Measurements from ENCODE around the gene EXOC4.

Gene EXOC4

GRCh38 chr7:133536450-133536849 is 283.6 kb downstream of the EXOC4 start:
- ChIA-PET POLR2A (no interaction called here), CTCF (no interaction called here)
- H3K4me1 ChIP-seq (ENCODE audit: control insufficient read depth, insufficient read depth, low read length) = no peaks in the 10 kb centered on the region
- no peak overlapping the region for H3K4me3 ChIP-seq (ENCODE audit: low read depth, low read length)
- H3K27ac ChIP-seq (ENCODE audit: extremely low read depth, low read depth, low read length) = no peak overlapping the region
- TF ChIP-seq ZNF175 (tag by site-specific recombination; IDR thresholded peaks at IDR 0.05) (no peak), ZNF202 (tag by site-specific recombination; IDR thresholded peaks at IDR 0.05; ENCODE audit: borderline replicate concordance) (no peak), ZNF777 (tag by site-specific recombination; IDR thresholded peaks at IDR 0.05; ENCODE audit: borderline replicate concordance) (no peak), ZNF426 (tag by site-specific recombination; IDR thresholded peaks at IDR 0.05) (no peak), KLF9 (tag by site-specific recombination; IDR thresholded peaks at IDR 0.05; ENCODE audit: low read depth) (no peak)
- no peaks in the 10 kb centered on the region for H3K9me3 ChIP-seq (ENCODE audit: control insufficient read depth, insufficient read depth, low read depth, low read length)
- H3K36me3 ChIP-seq (ENCODE audit: control insufficient read depth in 2 of 2, insufficient read depth in 1 of 2, low read length in 2 of 2) = no peaks in the 10 kb centered on the region

GRCh38 chr7:133539016-133539415 is 286.1 kb downstream of the EXOC4 start:
- TF ChIP-seq ZNF184 (tag by site-specific recombination; IDR thresholded peaks at IDR 0.05) = no peak
- no peak for TF ChIP-seq ZBTB17 (tag by site-specific recombination; IDR thresholded peaks at IDR 0.05)
- no peak for TF ChIP-seq RBAK (tag by site-specific recombination; IDR thresholded peaks at IDR 0.05)
- no peak for TF ChIP-seq ZNF610 (tag by site-specific recombination; IDR thresholded peaks at IDR 0.05; ENCODE audit: borderline replicate concordance)
- no peak for TF ChIP-seq ZNF366 (tag by site-specific recombination; conservative IDR thresholded peaks at IDR 0.05)
- TF ChIP-seq ZNF658 (tag by site-specific recombination; IDR thresholded peaks at IDR 0.05) = no peak
- Histone ChIP-seq H3K27ac (ENCODE audit: extremely low read depth, low read depth, low read length) (no peak overlapping the region), H3K9me3 (ENCODE audit: control insufficient read depth, insufficient read depth, low read depth, low read length) (no peaks in the 10 kb centered on the region), H3K4me3 (ENCODE audit: low read depth, low read length) (no peak overlapping the region), H3K4me1 (ENCODE audit: control insufficient read depth, insufficient read depth, low read length) (no peaks in the 10 kb centered on the region; the same call in none of the 2 replicates), H3K36me3 (ENCODE audit: control insufficient read depth in 2 of 2, insufficient read depth in 1 of 2, low read length in 2 of 2) (no peaks in the 10 kb centered on the region)
- POLR2A ChIA-PET = no interaction called here
- CTCF ChIA-PET = no interaction called here

DNA sequence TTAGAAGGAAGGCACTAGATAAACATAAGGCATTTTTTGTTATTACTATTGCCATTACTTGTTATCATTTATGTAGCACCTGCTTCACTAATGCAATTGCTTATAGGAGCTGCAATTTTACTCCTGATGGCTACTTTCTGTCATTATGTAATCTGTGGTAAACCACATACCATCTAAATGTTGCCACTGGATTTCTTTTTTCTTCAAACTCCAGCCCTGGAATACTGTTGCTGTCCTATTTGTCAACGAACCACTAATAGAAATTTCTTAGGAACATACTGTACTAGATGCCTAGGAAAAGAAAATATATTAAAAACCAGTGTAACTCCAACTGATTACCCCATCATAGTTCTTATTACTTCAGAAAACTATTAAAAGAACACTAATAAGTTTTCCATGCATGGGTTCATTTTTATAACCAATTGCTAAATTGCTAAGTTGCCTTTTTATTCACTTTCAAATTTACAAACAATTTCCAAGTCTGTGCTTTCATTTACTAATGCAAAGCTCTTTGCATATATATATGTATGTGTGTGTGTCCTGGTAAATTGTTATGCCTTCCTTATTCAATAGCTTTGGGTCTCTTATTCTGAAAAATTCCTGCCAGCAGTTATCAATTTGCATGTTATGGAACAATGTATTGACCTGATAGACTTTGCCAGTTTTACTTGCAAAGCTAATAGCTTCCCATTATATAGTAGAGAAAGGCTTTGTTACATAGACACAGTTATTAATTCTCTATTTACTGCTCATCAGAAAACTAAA is 287.4 kb downstream of the EXOC4 start:
- ChIA-PET POLR2A (no interaction called here), CTCF (interaction anchor here (0.6 to 0.7 kb wide), 2 partner anchors 67 to 893 kb away, joined by 3 to 4 read pairs; no protein-coding TSS in a partner anchor)
- H3K9me3 ChIP-seq (ENCODE audit: control insufficient read depth, insufficient read depth, low read depth, low read length) = no peaks in the 10 kb centered on the region
- no peak overlapping the region for H3K27ac ChIP-seq (ENCODE audit: extremely low read depth, low read depth, low read length)
- H3K4me3 ChIP-seq (ENCODE audit: low read depth, low read length) = no peak overlapping the region
- H3K36me3 ChIP-seq (ENCODE audit: control insufficient read depth in 2 of 2, insufficient read depth in 1 of 2, low read length in 2 of 2) = no peaks in the 10 kb centered on the region
- peak; percentile 42; the same call in 1 of the 2 replicates for TF ChIP-seq OSR2 (tag by site-specific recombination; IDR thresholded peaks at IDR 0.05)
- TF ChIP-seq ZNF792 (tag by site-specific recombination; IDR thresholded peaks at IDR 0.05) = no peak
- H3K4me1 ChIP-seq (ENCODE audit: control insufficient read depth, insufficient read depth, low read length) = peaks cover 5% of the 10 kb centered on the region

- H3K9me3 ChIP-seq (ENCODE audit: control insufficient read depth, insufficient read depth, low read depth, low read length) = no peaks in the 10 kb centered on the region
- peaks cover 5% of the 10 kb centered on the region for H3K4me1 ChIP-seq (ENCODE audit: control insufficient read depth, insufficient read depth, low read length)
- no peak overlapping the region for H3K4me3 ChIP-seq (ENCODE audit: low read depth, low read length)
- POLR2A ChIA-PET = no interaction called here
- H3K27ac ChIP-seq (ENCODE audit: extremely low read depth, low read depth, low read length) = no peak overlapping the region
- CTCF ChIA-PET = no interaction called here
- no peak for TF ChIP-seq ZNF558 (tag by site-specific recombination; IDR thresholded peaks at IDR 0.05)
- no peak for TF ChIP-seq ZNF560 (tag by site-specific recombination; IDR thresholded peaks at IDR 0.05; ENCODE audit: borderline replicate concordance)
- TF ChIP-seq ZNF529 (tag by site-specific recombination; IDR thresholded peaks at IDR 0.05; ENCODE audit: insufficient replicate concordance) = no peak
- no peak for TF ChIP-seq ZNF23 (tag by site-specific recombination; IDR thresholded peaks at IDR 0.05; ENCODE audit: borderline replicate concordance)
- TF ChIP-seq ZNF292 (tag by site-specific recombination; IDR thresholded peaks at IDR 0.05; ENCODE audit: borderline replicate concordance, low read depth) = no peak
- no peak for TF ChIP-seq ZNF701 (tag by site-specific recombination; IDR thresholded peaks at IDR 0.05)
- TF ChIP-seq ZNF747 (tag by site-specific recombination; IDR thresholded peaks at IDR 0.05) = no peak
- no peak for TF ChIP-seq ZNF433 (tag by site-specific recombination; IDR thresholded peaks at IDR 0.05; ENCODE audit: low read depth)
- no peak for TF ChIP-seq GLIS1 (tag by site-specific recombination; IDR thresholded peaks at IDR 0.05)
- TF ChIP-seq ZNF830 (tag by site-specific recombination; IDR thresholded peaks at IDR 0.05; ENCODE audit: low read depth) = no peak
- no peak for TF ChIP-seq KLF9 (tag by site-specific recombination; IDR thresholded peaks at IDR 0.05; ENCODE audit: low read depth)
- TF ChIP-seq ZNF146 (tag by site-specific recombination; IDR thresholded peaks at IDR 0.05) = no peak
- TF ChIP-seq FEZF1 (tag by site-specific recombination; IDR thresholded peaks at IDR 0.05) = no peak
- H3K36me3 ChIP-seq (ENCODE audit: control insufficient read depth in 2 of 2, insufficient read depth in 1 of 2, low read length in 2 of 2) = no peaks in the 10 kb centered on the region
These were observed 289.4 kb downstream of the EXOC4 start for GRCh38 chr7:133542209-133542780.
